Measurements from ENCODE around the gene GRHL1.

The GRHL1 gene

GRCh38 chr2:9991221-9991620, 39.7 kb downstream of the GRHL1 start:
- TF ChIP-seq, protein P1, sequence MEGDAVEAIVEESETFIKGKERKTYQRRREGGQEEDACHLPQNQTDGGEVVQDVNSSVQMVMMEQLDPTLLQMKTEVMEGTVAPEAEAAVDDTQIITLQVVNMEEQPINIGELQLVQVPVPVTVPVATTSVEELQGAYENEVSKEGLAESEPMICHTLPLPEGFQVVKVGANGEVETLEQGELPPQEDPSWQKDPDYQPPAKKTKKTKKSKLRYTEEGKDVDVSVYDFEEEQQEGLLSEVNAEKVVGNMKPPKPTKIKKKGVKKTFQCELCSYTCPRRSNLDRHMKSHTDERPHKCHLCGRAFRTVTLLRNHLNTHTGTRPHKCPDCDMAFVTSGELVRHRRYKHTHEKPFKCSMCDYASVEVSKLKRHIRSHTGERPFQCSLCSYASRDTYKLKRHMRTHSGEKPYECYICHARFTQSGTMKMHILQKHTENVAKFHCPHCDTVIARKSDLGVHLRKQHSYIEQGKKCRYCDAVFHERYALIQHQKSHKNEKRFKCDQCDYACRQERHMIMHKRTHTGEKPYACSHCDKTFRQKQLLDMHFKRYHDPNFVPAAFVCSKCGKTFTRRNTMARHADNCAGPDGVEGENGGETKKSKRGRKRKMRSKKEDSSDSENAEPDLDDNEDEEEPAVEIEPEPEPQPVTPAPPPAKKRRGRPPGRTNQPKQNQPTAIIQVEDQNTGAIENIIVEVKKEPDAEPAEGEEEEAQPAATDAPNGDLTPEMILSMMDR (IDR thresholded peaks at IDR 0.05; ENCODE audit: low read length, missing control alignments), result no peak
- DNase-seq (ENCODE audit: low read depth), result no peak
- H3K4me3 ChIP-seq (replicated peaks; ENCODE audit: low read depth, low read length), result no peak overlapping the region

DNA sequence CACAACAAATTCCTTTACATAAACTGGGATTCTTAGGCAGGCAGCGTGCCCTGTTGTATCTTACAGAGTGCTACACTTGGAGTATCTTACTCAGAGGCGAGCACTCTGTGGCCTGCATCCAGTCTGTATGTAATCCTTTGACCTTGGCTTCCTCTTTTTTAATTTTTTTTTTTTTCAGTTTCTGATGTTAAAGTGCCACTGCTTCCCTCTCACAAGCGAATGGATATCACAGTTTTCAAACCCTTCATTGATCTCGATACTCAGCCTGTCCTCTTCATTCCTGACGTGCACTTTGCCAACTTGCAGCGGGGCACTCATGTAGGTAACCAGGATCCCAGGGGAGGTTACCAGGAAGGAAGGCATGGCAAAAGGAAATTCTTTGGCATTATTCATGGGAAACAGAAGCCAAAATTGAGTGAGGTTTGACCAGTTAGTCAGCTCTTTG, 40.4 kb downstream of the GRHL1 start:
- H3K4me3 ChIP-seq (replicated peaks; ENCODE audit: low read depth, low read length), result no peak overlapping the region
- TF ChIP-seq, protein P1 (IDR thresholded peaks at IDR 0.05; ENCODE audit: low read length, missing control alignments), result no peak
- DNase-seq (ENCODE audit: low read depth), result no peak

DNA sequence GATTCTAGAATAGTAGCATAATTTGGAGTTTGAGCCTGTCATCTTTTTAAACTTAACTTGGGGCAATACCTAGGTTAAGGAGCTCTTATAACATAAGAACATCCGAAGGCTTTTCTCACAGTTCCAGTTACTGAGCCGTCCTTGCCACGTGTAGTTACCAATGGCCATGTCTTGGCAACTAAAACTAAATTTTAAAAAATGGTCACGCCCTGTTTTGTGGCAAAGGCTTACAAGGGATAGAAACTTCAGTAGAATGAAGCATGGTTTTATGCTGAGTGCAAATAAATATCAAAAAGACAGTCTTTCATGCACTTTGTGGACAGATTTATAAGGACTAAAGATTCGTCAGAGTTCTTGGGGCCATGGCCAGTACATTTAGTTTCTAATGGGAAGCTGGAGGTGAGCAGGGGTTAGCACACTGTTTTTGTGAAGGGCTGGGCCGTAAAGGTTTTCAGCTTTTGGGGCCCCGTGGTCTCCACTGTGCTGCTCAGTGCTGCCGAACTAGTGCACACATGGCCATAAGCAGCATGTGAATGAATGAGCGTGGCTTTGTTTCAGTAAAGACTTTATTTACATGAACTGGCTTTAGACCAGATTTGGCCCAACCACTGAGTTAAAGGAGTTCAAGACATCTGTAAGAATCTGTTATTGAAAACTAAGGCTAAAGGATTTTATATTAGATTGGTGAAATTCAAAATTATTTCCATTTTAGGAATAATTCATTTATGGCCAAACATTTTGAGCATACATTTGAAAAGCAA, 41.1 kb downstream of the GRHL1 start:
- H3K4me3 ChIP-seq (replicated peaks; ENCODE audit: low read depth, low read length), result no peak overlapping the region
- DNase-seq (ENCODE audit: low read depth), result no peak
- TF ChIP-seq, protein P1 (IDR thresholded peaks at IDR 0.05; ENCODE audit: low read length, missing control alignments), result no peak

DNA sequence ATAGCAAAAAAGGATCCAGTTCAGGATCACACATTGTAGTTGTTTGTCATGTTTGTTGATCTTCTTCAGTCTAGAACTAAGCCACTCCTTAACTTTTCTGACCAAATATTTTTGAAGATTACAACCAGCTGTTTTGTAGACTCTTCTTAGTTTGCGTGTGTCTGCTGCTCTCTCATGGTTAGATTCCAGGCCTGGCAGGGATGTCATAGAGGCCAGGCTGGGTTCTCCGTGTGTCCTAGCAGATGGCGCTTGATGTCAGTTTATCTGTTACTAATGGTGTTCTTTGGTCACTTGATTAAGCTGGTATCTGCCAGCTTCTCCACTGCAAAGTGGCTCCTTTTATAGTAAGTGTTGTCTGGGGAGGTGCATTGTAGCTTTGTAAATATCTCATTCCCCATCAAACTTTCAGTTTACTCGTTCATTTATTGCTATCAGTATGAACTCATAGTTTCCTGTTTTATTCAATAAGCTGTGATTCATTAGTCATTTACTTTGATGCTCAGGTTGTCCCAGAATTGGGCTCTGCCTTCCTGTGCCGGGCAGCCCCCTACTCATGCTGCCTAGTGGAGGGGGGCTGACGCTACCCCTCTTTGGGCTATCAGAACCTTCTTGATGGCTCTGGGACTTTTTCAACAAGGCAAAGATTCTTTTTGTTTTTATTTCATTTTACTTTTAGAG, 42.1 kb downstream of the GRHL1 start:
- DNase-seq (ENCODE audit: low read depth), result no peak
- TF ChIP-seq, protein P1 (IDR thresholded peaks at IDR 0.05; ENCODE audit: low read length, missing control alignments), result no peak
- no peak overlapping the region for H3K4me3 ChIP-seq (replicated peaks; ENCODE audit: low read depth, low read length)

- H3K4me3 ChIP-seq (replicated peaks; ENCODE audit: low read depth, low read length), result no peak overlapping the region
- DNase-seq (ENCODE audit: low read depth), result no peak
- TF ChIP-seq, protein P1 (IDR thresholded peaks at IDR 0.05; ENCODE audit: low read length, missing control alignments), result no peak
Observed at GRCh38 chr2:9994462-9994861, 43.0 kb downstream of the GRHL1 start.

GRCh38 chr2:9995059-9995458, 43.6 kb downstream of the GRHL1 start:
- H3K4me3 ChIP-seq (replicated peaks; ENCODE audit: low read depth, low read length), result no peak overlapping the region
- DNase-seq (ENCODE audit: low read depth), result no peak
- TF ChIP-seq, protein P1 (IDR thresholded peaks at IDR 0.05; ENCODE audit: low read length, missing control alignments), result no peak

Measured in fibroblast of pulmonary artery (primary cell).